Left kidney (tissue), 2 donors: ENCODE measurements around the gene GPSM1. TPM values are rescaled to one million over a fixed set of nuclear protein-coding genes. Genes with fewer than 3 reads are reported as not detected.

Experiments
- DNase-seq: peaks from one replicate; pipeline ENCODE4 v3.0.0-alpha.2; 2013
- polyA plus RNA-seq: library from polyadenylated mRNA; unstranded; fragments of 120-200 nt; gene quantifications from one replicate; pipeline ENCODE4 v1.2.1, GENCODE V29; 2013; ENCODE audit not compliant: insufficient read length

The GPSM1 gene
- polyA plus RNA-seq, 1 donor: 27.4 TPM

GRCh38 chr9:136359774-136360718 is 32.7 kb downstream of the GPSM1 start:
- no peak for DNase-seq

DNA sequence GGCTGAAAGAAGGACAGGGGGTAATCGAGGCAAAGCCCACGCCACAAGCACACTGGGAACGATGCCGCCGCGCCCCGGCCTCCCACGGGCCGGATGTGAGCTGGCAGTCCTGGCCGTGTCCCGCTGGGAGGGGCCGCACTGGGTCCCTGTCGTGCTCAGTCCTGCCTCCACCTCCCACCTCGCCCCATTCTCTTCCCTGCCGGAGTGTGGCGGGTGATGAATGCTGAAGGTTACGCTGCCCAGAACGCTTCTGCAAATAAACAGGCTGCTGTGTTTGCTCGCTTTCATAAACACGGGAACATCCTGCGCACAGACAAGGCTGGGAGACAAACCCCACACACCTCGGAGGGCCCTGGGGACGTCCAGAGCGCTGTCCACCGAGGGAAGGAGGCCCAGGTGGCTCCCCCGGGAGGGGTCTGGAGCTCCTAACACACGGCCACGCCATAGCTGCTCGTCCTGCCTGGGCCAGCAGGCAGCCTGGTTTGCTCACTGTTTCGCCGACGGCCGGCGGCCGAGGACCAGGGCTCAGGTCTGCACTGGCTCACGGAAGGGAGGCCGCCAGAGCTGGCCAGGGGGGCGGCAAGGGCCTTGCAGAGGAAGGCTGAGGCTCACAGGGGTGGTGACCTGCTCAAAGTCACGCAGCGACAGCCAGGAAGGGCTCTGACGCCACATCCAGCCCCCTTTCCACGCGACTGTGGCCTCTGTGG is 33.9 kb downstream of the GPSM1 start:
- DNase-seq: no peak

GRCh38 chr9:136361754-136362449 is 34.6 kb downstream of the GPSM1 start:
- no peak for DNase-seq

- no peak for DNase-seq
Measured at GRCh38 chr9:136362450-136362784, 35.1 kb downstream of the GPSM1 start.

DNA sequence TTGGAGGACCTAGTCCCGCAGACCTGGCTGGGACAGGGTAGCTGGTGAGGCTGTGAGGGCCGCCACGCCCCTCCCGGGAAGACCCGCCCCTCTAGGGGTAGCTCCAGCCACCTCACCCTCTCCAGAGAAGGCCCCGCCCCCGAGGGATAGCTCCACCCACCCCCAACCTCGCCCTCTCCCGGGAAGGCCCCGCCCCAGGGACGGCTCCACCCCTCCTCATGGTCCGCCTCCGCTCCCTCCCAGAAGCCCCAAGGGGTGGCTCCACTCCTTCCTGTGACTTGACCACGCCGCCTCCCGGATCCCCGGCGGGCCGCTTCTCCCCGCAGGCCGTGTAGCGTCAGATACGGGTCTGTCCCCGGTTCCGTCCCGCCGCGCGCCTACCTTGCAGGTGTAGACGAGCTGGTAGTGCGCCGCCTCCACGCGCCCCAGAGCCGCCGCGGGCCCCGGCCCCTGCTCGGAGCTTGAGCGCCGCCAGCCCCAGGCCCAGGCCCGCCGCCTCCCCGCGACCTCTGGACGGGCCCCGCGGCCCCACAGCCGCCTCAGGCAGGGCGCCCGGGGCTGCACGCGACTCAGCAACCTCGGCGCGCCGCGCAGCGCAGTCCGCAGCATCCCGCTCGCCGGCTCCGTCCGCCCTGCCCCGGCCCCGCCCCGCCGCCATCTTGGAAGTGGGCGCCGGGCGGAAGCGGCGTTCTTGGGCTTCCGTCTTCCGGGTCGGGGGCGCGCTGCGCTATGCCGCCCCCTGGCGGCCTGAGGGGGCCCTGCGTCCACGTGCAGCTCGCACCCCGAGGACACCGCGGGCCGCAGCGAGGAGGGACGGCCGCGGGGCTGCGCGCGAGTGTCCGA is 36.0 kb downstream of the GPSM1 start, which contains the start of gene DNLZ:
Gene DNLZ (minus strand): TSS at position 639 of the 843 bp plus-strand sequence. CDS start 30 bp downstream, at position 609.
- DNase-seq: peak; percentile 89

- no peak for DNase-seq
Measured at GRCh38 chr9:136363949-136364748, 36.8 kb downstream of the GPSM1 start.

DNA sequence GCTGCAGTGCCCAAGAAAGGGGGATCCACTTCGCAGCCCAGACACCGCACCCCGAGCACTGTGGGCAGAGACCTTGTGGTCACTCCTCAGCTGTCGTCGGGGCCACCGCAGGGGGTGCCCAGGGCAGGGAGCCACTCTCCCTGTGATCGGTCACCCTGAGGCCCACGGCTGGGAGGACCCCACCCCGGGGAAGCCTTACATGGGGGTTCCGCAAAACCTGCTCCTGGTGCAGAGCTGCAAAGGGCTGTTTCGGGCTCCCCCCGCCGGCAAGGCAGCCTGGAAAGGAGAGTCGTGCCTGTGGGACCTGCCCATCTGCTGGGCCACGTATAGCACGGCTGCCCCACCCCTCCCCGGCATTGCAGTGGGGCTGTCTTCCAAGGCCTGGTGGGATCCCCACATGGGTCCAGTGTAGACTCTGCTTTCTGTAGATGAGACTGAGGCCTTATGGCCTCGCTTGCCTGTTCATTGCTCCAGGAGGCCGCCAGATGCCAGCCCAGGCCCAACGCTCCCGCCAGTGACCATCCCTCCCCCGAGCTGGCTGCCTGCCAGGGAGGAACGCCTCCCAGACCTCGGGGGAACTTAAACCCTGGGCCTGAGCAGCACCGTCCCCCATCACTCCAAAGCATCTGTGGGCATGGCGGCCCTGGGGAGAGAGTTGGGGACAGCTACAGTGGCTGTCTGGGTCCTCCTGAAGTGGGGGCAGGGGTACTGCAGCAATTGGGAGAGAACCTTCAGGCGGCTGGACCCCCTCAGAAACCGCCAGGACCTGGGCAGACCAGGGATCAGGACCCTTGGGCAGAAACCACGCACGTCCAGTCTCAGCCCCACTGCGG is 37.8 kb downstream of the GPSM1 start:
- no peak for DNase-seq

DNA sequence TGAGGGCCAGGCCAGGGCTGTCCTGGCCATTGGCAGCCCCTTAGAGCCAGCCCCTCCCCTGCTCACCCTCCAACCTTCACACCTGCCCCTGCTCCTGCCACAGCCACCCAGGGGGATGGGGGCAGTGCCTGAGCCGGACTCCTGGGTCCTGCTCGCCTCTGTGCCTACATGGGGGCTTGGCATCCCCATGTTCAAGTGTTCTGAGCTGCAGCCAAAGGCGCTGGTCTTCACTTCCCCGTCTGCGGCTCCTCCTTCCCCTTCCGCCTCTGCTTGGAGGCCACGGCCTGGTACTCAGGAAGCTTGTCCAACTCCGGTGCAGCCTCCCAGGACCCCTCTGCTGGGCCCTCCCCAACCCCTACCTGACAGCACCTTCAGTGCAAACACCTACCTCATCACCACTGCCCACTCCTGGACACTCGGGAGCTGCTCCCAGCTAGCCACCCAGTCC is 38.5 kb downstream of the GPSM1 start:
- no peak for DNase-seq

DNA sequence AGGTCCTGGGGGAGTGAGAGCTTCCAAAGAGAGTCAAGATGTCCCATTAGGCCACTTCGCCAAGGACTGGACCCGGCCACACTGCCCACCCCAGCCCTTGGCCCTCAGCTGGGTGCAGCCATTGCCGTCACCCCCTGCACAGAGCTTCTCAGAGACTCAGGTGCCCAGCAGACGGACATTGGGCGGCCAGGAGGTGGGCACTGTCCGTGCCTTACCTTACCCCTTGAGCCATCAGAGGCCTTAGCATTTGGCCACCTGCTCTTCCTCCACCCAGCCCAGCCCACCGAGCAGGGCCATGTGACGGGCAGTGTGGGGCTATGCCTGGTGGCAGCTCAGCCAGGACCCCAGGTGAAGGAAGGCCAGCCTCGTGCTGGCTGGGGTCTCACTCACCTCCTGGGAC is 39.5 kb downstream of the GPSM1 start:
- no peak for DNase-seq

- DNase-seq: no peak
Measured at GRCh38 chr9:136367296-136368145, 40.2 kb downstream of the GPSM1 start.

DNA sequence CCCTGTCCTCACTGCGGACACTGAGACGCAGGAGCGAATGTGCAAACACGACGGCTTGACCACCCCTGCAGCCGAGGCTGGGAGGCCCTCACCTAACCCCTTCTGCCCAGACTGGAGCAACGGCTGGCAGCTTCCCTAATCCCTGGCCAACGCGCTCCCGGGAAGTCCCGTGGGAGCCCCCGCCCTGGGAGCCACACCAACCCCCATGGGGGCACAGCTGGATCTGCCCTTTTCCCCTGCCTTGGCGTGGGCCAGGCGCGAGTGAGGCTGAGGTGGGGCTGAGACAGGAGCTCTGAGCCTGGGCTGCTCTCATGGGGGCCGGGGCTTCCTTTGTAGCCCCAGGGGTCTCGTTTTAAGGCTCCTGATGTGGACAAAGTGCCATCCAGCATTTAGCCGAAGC is 40.9 kb downstream of the GPSM1 start:
- no peak for DNase-seq

- no peak for DNase-seq
Measured at GRCh38 chr9:136370037-136370436, 42.7 kb downstream of the GPSM1 start.

DNA sequence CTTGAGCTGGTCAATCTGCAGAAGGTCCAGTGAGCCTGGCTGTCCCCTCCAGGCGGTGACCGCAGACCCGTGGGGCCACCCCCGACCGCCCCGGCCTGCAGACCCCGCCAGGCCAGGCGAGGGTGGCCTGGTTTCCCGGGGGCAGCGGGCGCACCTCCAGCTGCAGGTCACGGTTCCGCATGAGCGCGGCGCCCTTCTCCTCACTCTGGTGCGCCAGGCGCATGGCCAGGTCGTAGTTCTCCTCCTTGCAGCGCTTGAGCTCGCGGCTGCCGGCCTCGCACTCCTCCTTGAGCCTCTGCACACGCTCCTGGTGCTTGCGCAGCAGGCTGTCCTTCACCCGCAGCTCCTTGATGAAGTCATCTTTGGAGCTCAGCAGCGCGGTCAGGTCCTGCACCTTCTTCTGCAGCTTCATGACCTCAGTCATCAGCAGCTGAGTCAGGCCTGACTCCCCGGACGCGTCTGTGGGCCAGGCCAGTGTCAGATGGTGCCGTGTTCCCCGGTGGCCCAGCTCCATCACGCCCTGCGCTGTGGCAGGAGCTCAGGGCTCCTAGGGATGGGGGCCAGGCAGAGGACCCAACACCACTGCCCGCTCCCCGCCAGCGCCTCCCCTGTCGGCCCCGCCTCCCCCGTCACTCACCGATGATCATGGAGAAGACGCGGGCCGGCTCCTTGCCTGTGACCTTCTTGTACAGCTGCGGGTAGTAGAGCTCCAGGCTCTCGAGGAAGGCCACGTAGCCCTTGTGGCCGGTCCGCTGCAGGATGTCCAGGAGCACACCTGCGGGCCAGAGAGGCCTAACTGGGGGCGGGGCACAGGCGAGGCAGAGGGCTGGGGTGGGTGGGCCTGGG is 43.6 kb downstream of the GPSM1 start:
- no peak for DNase-seq

DNA sequence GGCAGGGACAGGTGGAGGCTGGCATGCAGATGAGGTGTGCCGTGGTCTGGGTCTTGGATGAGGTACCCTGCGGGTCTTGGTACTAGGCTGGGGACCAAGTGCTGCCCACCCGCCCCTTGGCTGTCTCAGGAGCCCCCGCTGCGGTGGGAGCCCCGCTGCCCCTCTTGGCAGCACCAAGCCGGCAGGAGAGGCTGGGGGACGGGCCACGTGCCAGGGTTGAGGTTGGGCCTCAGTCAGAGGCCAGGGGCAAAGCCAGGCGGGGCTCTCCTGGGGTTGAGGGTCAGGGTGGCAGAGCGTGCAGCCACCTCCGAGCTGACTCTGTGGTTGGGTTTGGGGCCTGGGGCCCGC is 44.2 kb downstream of the GPSM1 start:
- DNase-seq: no peak

DNA sequence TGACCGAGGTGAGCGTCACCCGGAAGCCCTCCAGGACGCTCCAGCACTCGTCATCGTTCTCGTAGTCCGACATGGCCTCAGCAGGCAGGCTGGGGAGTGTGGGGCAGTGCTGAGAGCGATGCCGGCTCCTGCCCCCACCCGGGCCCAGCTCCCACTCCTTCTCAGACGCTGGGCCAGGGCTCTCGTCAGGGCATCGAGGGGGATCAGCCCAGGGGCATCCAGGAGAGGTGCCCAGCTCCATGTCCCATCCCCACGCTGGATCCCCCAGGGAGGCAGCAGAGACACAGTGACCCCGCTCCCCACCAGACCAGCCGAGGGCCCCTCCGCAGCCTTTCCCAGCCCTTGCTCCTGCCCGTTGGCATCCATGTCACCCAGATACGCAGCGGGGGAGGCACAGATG is 44.7 kb downstream of the GPSM1 start:
- DNase-seq: no peak

- DNase-seq: peak; percentile 68
Measured at GRCh38 chr9:136372561-136373299, 45.4 kb downstream of the GPSM1 start.
